ENCODE results near the gene KRT83. TPM values are rescaled to one million over a fixed set of nuclear protein-coding genes. Genes with fewer than 3 reads are reported as not detected.
A peak's percentile ranks its signal among the peaks of the same experiment; 100 is the strongest.
"Not testable (repeated sequence)": the region's sequence is repeated elsewhere in the genome, so short reads cannot be mapped to it uniquely, and the experiment has no call there.

The KRT83 gene
- total RNA-seq, 1 donor from 2014 or later, result not detected

- Histone ChIP-seq H3K27me3 (ENCODE audit: control insufficient read depth, insufficient read depth, low read length) (no peaks in the 10 kb centered on the region), H3K4me3 (ENCODE audit: low read depth, low read length) (no peak overlapping the region), H3K36me3 (ENCODE audit: control insufficient read depth, insufficient read depth, low read length) (no peaks in the 10 kb centered on the region)
- no peak for FAIRE-seq
- DNase-seq (ENCODE audit: low read depth), result no peak
- TF ChIP-seq, protein P1, sequence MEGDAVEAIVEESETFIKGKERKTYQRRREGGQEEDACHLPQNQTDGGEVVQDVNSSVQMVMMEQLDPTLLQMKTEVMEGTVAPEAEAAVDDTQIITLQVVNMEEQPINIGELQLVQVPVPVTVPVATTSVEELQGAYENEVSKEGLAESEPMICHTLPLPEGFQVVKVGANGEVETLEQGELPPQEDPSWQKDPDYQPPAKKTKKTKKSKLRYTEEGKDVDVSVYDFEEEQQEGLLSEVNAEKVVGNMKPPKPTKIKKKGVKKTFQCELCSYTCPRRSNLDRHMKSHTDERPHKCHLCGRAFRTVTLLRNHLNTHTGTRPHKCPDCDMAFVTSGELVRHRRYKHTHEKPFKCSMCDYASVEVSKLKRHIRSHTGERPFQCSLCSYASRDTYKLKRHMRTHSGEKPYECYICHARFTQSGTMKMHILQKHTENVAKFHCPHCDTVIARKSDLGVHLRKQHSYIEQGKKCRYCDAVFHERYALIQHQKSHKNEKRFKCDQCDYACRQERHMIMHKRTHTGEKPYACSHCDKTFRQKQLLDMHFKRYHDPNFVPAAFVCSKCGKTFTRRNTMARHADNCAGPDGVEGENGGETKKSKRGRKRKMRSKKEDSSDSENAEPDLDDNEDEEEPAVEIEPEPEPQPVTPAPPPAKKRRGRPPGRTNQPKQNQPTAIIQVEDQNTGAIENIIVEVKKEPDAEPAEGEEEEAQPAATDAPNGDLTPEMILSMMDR (IDR thresholded peaks at IDR 0.05; ENCODE audit: insufficient read depth, low read length, severe bottlenecking), result no peak
Measured at GRCh38 chr12:52306731-52307130, 14.5 kb downstream of the KRT83 start.

GRCh38 chr12:52305921-52306705 is 15.1 kb downstream of the KRT83 start:
- Histone ChIP-seq H3K27me3 (ENCODE audit: control insufficient read depth, insufficient read depth, low read length) (no peaks in the 10 kb centered on the region), H3K4me3 (ENCODE audit: low read depth, low read length) (no peak overlapping the region), H3K36me3 (ENCODE audit: control insufficient read depth, insufficient read depth, low read length) (no peaks in the 10 kb centered on the region)
- no peak for FAIRE-seq
- DNase-seq (ENCODE audit: low read depth), result no peak
- TF ChIP-seq, protein P1 (IDR thresholded peaks at IDR 0.05; ENCODE audit: insufficient read depth, low read length, severe bottlenecking), result peak; percentile 38

GRCh38 chr12:52304941-52305411 is 16.2 kb downstream of the KRT83 start:
- H3K36me3 ChIP-seq (ENCODE audit: control insufficient read depth, insufficient read depth, low read length); H3K4me3 ChIP-seq (ENCODE audit: low read depth, low read length); FAIRE-seq; H3K27me3 ChIP-seq (ENCODE audit: control insufficient read depth, insufficient read depth, low read length); DNase-seq (ENCODE audit: low read depth): not testable (repeated sequence)

GRCh38 chr12:52302242-52302914 is 18.8 kb downstream of the KRT83 start:
- H3K4me3 ChIP-seq (ENCODE audit: low read depth, low read length); DNase-seq (ENCODE audit: low read depth); H3K27me3 ChIP-seq (ENCODE audit: control insufficient read depth, insufficient read depth, low read length); H3K36me3 ChIP-seq (ENCODE audit: control insufficient read depth, insufficient read depth, low read length): not testable (repeated sequence)
- peak; percentile 93 for FAIRE-seq

GRCh38 chr12:52301721-52302120 is 19.5 kb downstream of the KRT83 start:
- FAIRE-seq, result not testable (repeated sequence)

GRCh38 chr12:52300796-52301691 is 20.2 kb downstream of the KRT83 start:
- TF ChIP-seq, protein P1 (IDR thresholded peaks at IDR 0.05; ENCODE audit: insufficient read depth, low read length, severe bottlenecking), result no peak
- no peak overlapping the region for H3K4me3 ChIP-seq (ENCODE audit: low read depth, low read length)
- DNase-seq (ENCODE audit: low read depth), result no peak
- H3K36me3 ChIP-seq (ENCODE audit: control insufficient read depth, insufficient read depth, low read length), result no peaks in the 10 kb centered on the region
- no peak for FAIRE-seq
- H3K27me3 ChIP-seq (ENCODE audit: control insufficient read depth, insufficient read depth, low read length), result peaks cover 4% of the 10 kb centered on the region

More at GRCh38 chr12:52301721-52302120, 19.5 kb downstream of the KRT83 start:
- not testable (repeated sequence) for H3K27me3 ChIP-seq (ENCODE audit: control insufficient read depth, insufficient read depth, low read length); DNase-seq (ENCODE audit: low read depth); H3K4me3 ChIP-seq (ENCODE audit: low read depth, low read length); H3K36me3 ChIP-seq (ENCODE audit: control insufficient read depth, insufficient read depth, low read length)

Measured in bronchial epithelial cell (primary cell).